ENCODE results near the gene PCDHGA12.
"Not testable (repeated sequence)": the region's sequence is repeated elsewhere in the genome, so short reads cannot be mapped to it uniquely, and the experiment has no call there.

Gene PCDHGA12

GRCh38 chr5:141397756-141398551, 32.4 kb upstream of the PCDHGA12 start, which contains the start of gene PCDHGB5:
Gene PCDHGB5 (plus strand): TSS chr5:141397947. CDS start chr5:141398128, 181 bp downstream.
- not testable (repeated sequence) for H3K9me3 ChIP-seq (replicated peaks; ENCODE audit: insufficient read depth, low read length); H2AFZ ChIP-seq (ENCODE audit: low read length); H3K27ac ChIP-seq (ENCODE audit: low read length); H3K9me2 ChIP-seq (replicated peaks; ENCODE audit: insufficient read depth, low read length); H3K4me3 ChIP-seq (ENCODE audit: low read length); H3K4me1 ChIP-seq (ENCODE audit: low read length); H3K79me2 ChIP-seq (ENCODE audit: low read length); H3F3A ChIP-seq (ENCODE audit: insufficient read depth, low read length); H3K27me3 ChIP-seq (replicated peaks; ENCODE audit: insufficient read depth, low read length); H3K36me3 ChIP-seq (replicated peaks; ENCODE audit: insufficient read depth, low read length); H4K20me1 ChIP-seq (ENCODE audit: insufficient read depth, low read length); H3K4me2 ChIP-seq (ENCODE audit: low read depth, low read length); H3K9ac ChIP-seq (ENCODE audit: low read length)
- peak; percentile 49 for TF ChIP-seq CTCF (IDR thresholded peaks at IDR 0.05; ENCODE audit: low read length)
- peak; percentile 48 for DNase-seq

GRCh38 chr5:141398608-141399007, 31.7 kb upstream of the PCDHGA12 start:
- Histone ChIP-seq H3K27me3 (replicated peaks; ENCODE audit: insufficient read depth, low read length) (peaks cover 10% of the 10 kb centered on the region; the same call in 1 of the 2 replicates), H3K4me1 (ENCODE audit: low read length) (no peaks in the 10 kb centered on the region), H3K4me2 (ENCODE audit: low read depth, low read length) (no peak overlapping the region), H3K9ac (ENCODE audit: low read length) (no peak overlapping the region), H3F3A (ENCODE audit: insufficient read depth, low read length) (no peaks in the 10 kb centered on the region), H4K20me1 (ENCODE audit: insufficient read depth, low read length) (no peaks in the 10 kb centered on the region), H3K9me2 (replicated peaks; ENCODE audit: insufficient read depth, low read length) (no peaks in the 10 kb centered on the region), H2AFZ (ENCODE audit: low read length) (no peak overlapping the region), H3K9me3 (replicated peaks; ENCODE audit: insufficient read depth, low read length) (no peaks in the 10 kb centered on the region), H3K79me2 (ENCODE audit: low read length) (no peaks in the 10 kb centered on the region), H3K4me3 (ENCODE audit: low read length) (no peak overlapping the region), H3K27ac (ENCODE audit: low read length) (no peak overlapping the region), H3K36me3 (replicated peaks; ENCODE audit: insufficient read depth, low read length) (no peaks in the 10 kb centered on the region)
- DNase-seq, result no peak
- no peak for TF ChIP-seq EZH2phosphoT487 (IDR thresholded peaks at IDR 0.05; ENCODE audit: low read length)
- no peak for TF ChIP-seq CTCF (IDR thresholded peaks at IDR 0.05; ENCODE audit: low read length)
- TF ChIP-seq EZH2 (optimal IDR thresholded peaks at IDR 0.05; ENCODE audit: low read depth, low read length), result no peak

DNA sequence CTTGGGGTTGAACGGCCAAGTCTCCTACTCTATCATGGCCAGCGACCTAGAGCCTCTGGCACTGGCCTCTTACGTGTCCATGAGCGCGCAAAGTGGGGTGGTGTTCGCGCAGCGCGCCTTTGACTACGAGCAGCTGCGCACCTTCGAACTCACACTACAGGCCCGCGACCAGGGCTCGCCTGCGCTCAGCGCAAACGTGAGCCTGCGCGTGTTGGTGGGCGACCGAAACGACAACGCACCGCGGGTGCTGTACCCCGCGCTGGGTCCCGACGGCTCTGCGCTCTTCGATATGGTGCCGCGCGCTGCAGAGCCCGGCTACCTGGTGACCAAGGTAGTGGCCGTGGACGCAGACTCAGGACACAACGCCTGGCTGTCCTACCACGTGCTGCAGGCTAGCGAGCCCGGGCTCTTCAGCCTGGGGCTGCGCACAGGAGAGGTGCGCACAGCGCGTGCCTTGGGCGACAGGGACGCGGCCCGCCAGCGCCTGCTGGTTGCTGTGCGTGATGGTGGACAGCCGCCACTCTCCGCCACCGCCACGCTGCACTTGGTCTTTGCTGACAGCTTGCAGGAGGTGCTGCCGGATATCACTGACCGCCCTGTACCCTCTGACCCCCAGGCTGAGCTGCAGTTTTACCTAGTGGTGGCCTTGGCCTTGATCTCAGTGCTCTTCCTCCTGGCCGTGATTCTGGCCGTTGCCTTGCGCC, 30.6 kb upstream of the PCDHGA12 start:
- Histone ChIP-seq H3K27ac (ENCODE audit: low read length) (no peak overlapping the region), H3K4me3 (ENCODE audit: low read length) (no peak overlapping the region), H2AFZ (ENCODE audit: low read length) (no peak overlapping the region), H3F3A (ENCODE audit: insufficient read depth, low read length) (no peaks in the 10 kb centered on the region), H3K4me2 (ENCODE audit: low read depth, low read length) (no peak overlapping the region), H3K9ac (ENCODE audit: low read length) (no peak overlapping the region), H3K4me1 (ENCODE audit: low read length) (no peaks in the 10 kb centered on the region), H3K79me2 (ENCODE audit: low read length) (no peaks in the 10 kb centered on the region), H3K27me3 (replicated peaks; ENCODE audit: insufficient read depth, low read length) (peaks cover 11% of the 10 kb centered on the region; the same call in 1 of the 2 replicates), H4K20me1 (ENCODE audit: insufficient read depth, low read length) (no peaks in the 10 kb centered on the region), H3K36me3 (replicated peaks; ENCODE audit: insufficient read depth, low read length) (no peaks in the 10 kb centered on the region), H3K9me2 (replicated peaks; ENCODE audit: insufficient read depth, low read length) (no peaks in the 10 kb centered on the region), H3K9me3 (replicated peaks; ENCODE audit: insufficient read depth, low read length) (no peaks in the 10 kb centered on the region)
- DNase-seq, result no peak
- TF ChIP-seq CTCF (IDR thresholded peaks at IDR 0.05; ENCODE audit: low read length) (no peak), EZH2phosphoT487 (IDR thresholded peaks at IDR 0.05; ENCODE audit: low read length) (no peak), EZH2 (optimal IDR thresholded peaks at IDR 0.05; ENCODE audit: low read depth, low read length) (no peak)
